NCI-H1694 treated with DMSO at 0.1 percent for 48 hours (cell line): Measurements from ENCODE around the gene SLC7A5.
"Not testable (repeated sequence)": the region's sequence is repeated elsewhere in the genome, so short reads cannot be mapped to it uniquely, and the experiment has no call there.

ENCODE experiments used
- DNase-seq: peaks from one replicate; lab custom pipeline; 2025; lab: John Stamatoyannopoulos, UW

SLC7A5 gene

DNA sequence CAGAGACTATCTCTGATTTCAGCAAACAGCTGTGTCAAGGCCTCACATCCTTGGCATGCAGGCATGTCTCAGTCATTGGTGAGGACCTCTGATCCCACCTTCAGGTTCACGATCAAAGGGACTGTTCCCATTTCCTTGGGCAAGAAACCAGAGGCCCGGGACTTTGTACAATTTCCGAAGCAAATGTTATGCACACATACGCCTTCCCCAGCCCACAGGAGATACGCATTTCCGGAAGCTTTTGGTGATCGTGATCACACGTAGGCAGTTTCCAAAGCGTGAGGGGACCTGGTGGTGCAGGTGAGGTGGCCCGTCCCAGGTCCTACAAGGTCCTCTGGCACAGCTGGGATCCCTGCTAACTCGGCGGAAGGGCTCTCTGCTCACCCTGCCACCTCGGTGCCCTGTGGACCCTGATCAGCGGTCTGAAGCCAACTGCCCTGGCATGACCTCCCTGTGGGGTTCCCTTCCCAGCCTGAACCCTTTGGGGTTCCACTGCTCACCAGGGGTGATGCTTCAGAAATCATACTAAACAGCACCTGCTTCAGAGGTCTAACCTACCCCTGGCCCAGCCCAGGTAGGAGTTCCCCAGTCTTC is 74.7 kb downstream of the SLC7A5 start:
- no peak for DNase-seq

DNA sequence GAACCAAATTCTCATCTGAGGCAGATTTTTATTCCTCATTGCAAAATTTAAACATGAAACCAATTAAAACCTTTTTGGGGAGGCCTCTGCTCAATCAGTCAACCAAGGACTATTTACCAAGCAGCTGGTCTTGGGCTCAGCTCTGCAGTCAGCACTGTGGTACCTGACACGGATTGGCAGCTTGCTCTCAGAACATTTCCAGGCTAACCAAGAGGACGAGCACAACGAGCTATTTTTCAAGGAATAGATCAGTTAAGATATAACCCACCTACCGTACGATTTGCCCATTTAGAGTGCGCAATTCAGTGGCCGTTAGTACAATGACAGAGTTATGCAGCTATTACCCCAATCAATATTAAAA is 77.1 kb downstream of the SLC7A5 start:
- no peak for DNase-seq

- DNase-seq, result no peak
These were observed 77.8 kb downstream of the SLC7A5 start for GRCh38 chr16:87791295-87792204.

- DNase-seq, result no peak
These were observed 78.8 kb downstream of the SLC7A5 start for GRCh38 chr16:87790292-87791100.

DNA sequence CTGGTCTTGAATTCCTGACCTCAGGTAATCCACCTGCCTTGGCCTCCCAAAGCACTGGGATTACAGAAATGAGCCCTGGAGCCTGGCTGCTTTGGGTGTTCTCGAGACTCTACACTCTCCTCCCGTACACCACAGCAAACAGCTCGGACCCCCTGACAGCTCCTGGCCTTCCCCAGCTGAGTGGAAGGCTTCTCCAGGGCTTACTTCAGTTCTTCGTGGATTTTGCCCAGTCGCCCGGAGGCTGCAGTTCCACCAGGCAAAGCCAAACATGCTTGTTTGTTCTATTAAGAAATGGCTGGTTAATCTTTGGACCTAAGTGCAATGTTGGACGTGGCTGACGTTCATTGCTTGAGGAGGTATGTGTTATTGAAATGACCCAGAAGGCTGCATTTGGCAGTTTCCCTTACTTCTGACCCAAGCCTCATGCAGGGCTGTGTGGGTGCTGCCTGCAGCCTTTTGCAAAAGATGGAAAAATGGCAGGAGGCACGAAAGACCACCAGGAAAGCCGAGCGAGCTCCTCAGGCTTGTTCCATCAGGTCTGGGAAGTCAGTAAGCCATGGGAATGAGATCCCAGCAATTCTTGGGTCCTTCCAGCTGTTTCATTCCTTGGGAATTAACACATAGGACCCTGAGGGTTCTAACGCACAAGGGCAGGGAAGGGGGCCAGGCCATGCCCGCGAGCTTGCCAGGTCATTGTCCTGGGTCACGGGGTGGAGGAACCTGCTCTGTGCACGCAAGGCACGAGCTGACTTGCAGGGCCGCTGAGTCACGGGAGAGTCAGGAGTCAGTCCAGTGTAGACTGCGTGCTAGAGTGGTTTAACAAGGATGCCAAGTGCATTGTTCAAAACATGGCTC is 79.6 kb downstream of the SLC7A5 start:
- no peak for DNase-seq

- not testable (repeated sequence) for DNase-seq
These were observed 80.4 kb downstream of the SLC7A5 start for GRCh38 chr16:87788730-87789436.

- not testable (repeated sequence) for DNase-seq
These were observed 81.7 kb downstream of the SLC7A5 start for GRCh38 chr16:87787451-87788091.

DNA sequence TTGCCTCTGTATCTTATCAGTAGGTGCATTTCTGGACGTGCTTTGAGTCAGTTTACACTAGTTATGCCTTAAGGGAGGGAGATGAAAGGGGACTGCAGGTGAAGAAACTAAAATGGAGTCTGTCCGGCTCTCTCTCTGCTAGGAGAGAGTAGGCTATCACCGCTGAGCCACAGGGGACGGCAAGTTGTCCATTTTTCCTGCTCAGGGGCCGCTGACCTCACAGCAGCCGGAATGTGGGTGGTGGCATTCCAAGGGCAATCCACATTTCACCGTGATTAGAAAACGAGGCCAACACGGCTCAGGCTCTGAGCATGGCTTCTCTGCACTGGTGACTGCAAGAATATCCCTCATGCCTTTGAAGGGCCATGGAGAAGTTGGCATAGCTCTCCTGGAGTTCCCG is 84.5 kb downstream of the SLC7A5 start:
- DNase-seq, result no peak

GRCh38 chr16:87782033-87782432 is 87.3 kb downstream of the SLC7A5 start:
- DNase-seq, result no peak

DNA sequence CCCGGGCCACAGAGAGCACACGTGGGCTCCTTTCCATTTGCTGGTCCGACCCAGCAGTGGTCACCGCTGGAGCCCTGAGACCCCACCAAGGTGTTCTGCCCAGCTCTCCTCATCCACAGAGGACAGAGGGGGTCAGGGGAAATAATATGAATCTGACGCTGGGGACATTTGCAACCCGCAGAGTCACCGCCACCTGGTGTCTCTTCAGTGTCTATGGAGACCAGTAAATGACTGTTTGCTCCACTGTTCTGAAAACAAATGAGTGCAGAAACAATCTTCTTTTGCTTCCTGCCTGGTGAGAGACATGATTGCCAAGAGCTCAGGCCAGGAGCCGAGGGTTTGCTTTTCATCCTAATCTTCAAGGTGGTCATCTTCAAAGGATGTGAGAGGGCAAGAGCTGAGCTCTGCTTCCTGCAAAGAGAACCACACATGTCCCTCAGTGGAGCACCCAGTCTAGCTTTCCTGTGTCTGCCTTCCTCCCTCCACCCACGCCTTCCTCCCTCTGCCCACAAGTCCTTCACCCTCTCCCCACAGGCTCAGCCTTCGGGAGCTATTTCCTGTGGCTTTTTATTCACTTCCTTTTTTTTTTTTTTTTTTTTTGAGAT is 88.8 kb downstream of the SLC7A5 start:
- DNase-seq, result no peak
